GM18508 (cell line): Measurements from ENCODE around the gene PANX3.
A peak's percentile ranks its signal among the peaks of the same experiment; 100 is the strongest.

Experiments used
- ATAC-seq: cut with Tn5 transposase; IDR thresholded peaks from one replicate; pipeline ENCODE4 v1.9.1; 2021; ENCODE audit warnings: moderate number of reproducible peaks; ENCODE audit not compliant: insufficient read depth, unreplicated experiment

PANX3 gene

GRCh38 chr11:124612045-124612444, 817 bp downstream of the PANX3 start:
- no peak for ATAC-seq

GRCh38 chr11:124612567-124613246, 1.5 kb downstream of the PANX3 start:
- no peak for ATAC-seq

- ATAC-seq = no peak
Observed at GRCh38 chr11:124618863-124619262, 7.6 kb downstream of the PANX3 start.

- peak; percentile 90 for ATAC-seq
Observed at GRCh38 chr11:124622531-124623451, 11.6 kb downstream of the PANX3 start, which contains the start of gene TBRG1. Gene TBRG1 (plus strand): TSS chr11:124622864. CDS start chr11:124623084, 220 bp downstream.

GRCh38 chr11:124623861-124624525, 12.8 kb downstream of the PANX3 start:
- no peak for ATAC-seq

- no peak for ATAC-seq
Observed at GRCh38 chr11:124625504-124626168, 14.4 kb downstream of the PANX3 start.

- ATAC-seq = no peak
Observed at GRCh38 chr11:124627546-124627945, 16.3 kb downstream of the PANX3 start.

GRCh38 chr11:124629961-124630360, 18.7 kb downstream of the PANX3 start:
- no peak for ATAC-seq

- no peak for ATAC-seq
Observed at GRCh38 chr11:124633355-124633754, 22.1 kb downstream of the PANX3 start.

GRCh38 chr11:124635932-124636331, 24.7 kb downstream of the PANX3 start:
- no peak for ATAC-seq

GRCh38 chr11:124638500-124638899, 27.3 kb downstream of the PANX3 start:
- no peak for ATAC-seq

GRCh38 chr11:124639186-124639585, 28.0 kb downstream of the PANX3 start:
- no peak for ATAC-seq

- ATAC-seq = no peak
Observed at GRCh38 chr11:124640666-124641065, 29.4 kb downstream of the PANX3 start.

- no peak for ATAC-seq
Observed at GRCh38 chr11:124642628-124643027, 31.4 kb downstream of the PANX3 start.

GRCh38 chr11:124643042-124643604, 31.9 kb downstream of the PANX3 start:
- ATAC-seq = no peak

GRCh38 chr11:124643605-124644425, 32.6 kb downstream of the PANX3 start:
- no peak for ATAC-seq

GRCh38 chr11:124644426-124645280, 33.4 kb downstream of the PANX3 start:
- ATAC-seq = no peak

- no peak for ATAC-seq
Observed at GRCh38 chr11:124646148-124646547, 34.9 kb downstream of the PANX3 start.
